AG10803 (cell line): Measurements from ENCODE around the gene KAT2A.

Source experiments
- DNase-seq: peaks from one replicate; pipeline ENCODE4 v3.0.0; 2010; ENCODE audit warnings: low read depth
- H3K4me3 ChIP-seq: 2 replicates; pipeline ENCODE4 v1.5.1; 2011; ENCODE audit warnings: mild to moderate bottlenecking, low read length, control low read depth
- CTCF ChIP-seq: conservative IDR thresholded peaks from 2 replicates; pipeline ENCODE4 v1.5.1; 2011; ENCODE audit warnings: mild to moderate bottlenecking, low read length, control low read depth, inconsistent platforms

Gene KAT2A

GRCh38 chr17:42065201-42065600 lies 56.0 kb downstream of the KAT2A start:
- H3K4me3 ChIP-seq: no peak overlapping the region
- no peak for TF ChIP-seq CTCF

More at GRCh38 chr17:42065201-42065600, 56.0 kb downstream of the KAT2A start:
- DNase-seq: no peak
